HCT116 (cell line): ENCODE measurements around the gene STOX2. TPM values are rescaled to one million over a fixed set of nuclear protein-coding genes. Genes with fewer than 3 reads are reported as not detected.

Experiments
- ATAC-seq: fragments of 200-7000 bp; cut with Tn5 transposase; 2 replicates; pipeline ENCODE4 v1.9.1; 2020; ENCODE audit warnings: mild to moderate bottlenecking, moderate library complexity
- BruUV-seq: library from RNA; stranded (reverse); fragments of 400-500 nt; replicated peaks from 2 replicates; lab custom pipeline; 2021; lab: Mats Ljungman, UMichigan
- CTCF ChIA-PET: fragments of 300-600 bp; sonication (Branson Sonifier 250); formaldehyde crosslinking; loops from one replicate; lab custom pipeline; 2021; ENCODE audit warnings: antibody characterized with exemption; lab: Charles Lee
- POLR2A ChIA-PET: fragments of 300-600, 350-600 bp; sonication (Branson Sonifier 250); formaldehyde crosslinking; loops from one replicate; lab custom pipeline; 2021; ENCODE audit warnings: antibody characterized with exemption; lab: Charles Lee
- RAD21 ChIA-PET, 2 experiments: fragments of 300-600 bp; sonication (Branson Sonifier 250); formaldehyde crosslinking; loops; one replicate each; lab custom pipeline; 2023; ENCODE audit warnings: low total read pairs in 2 of 2; ENCODE audit not compliant: uncharacterized antibody in 2 of 2, unreplicated experiment in 2 of 2, low non-redundant PET in 1 of 2; lab: Charles Lee
- DNase-seq: peaks from one replicate; pipeline ENCODE4 v3.0.0-alpha.2; 2010; ENCODE audit warnings: low read depth, low spot score
- H2AFZ ChIP-seq: fragments of 200-600 bp; shearing (Covaris generic), sonication (generic); 2 replicates; pipeline ENCODE4 v1.6.1; 2017; ENCODE audit warnings: low read depth, mixed run types, mixed read lengths, antibody characterized with exemption, low read length; ENCODE audit not compliant: poor library complexity, severe bottlenecking
- H3K27ac ChIP-seq: 2 replicates; pipeline ENCODE4 v1.5.1; 2012; ENCODE audit warnings: low read depth, low read length
- H3K27me3 ChIP-seq: fragments of 200-600 bp; sonication (generic); 2 replicates; pipeline ENCODE4 v1.6.1; 2016; ENCODE audit warnings: mixed run types, low read length, mixed read lengths; ENCODE audit not compliant: insufficient read depth
- H3K36me3 ChIP-seq, 2 experiments: fragments of 200-500 bp in 1 of 2; fragments of 200-600 bp in 1 of 2; sonication (Bioruptor generic) in 1 of 2; sonication (generic) in 1 of 2; 2 replicates each; pipeline versions ENCODE4 v1.5.1 to v1.6.1; 2014 to 2016; ENCODE audit warnings: low read length in 2 of 2, inconsistent platforms in 1 of 2, mixed read lengths in 1 of 2, mixed run types in 1 of 2; ENCODE audit not compliant: insufficient read depth in 2 of 2, control insufficient read depth in 1 of 2
- H3K4me1 ChIP-seq, 2 experiments: fragments of 200-600 bp in 1 of 2; sonication (generic) in 1 of 2; 2 replicates each; pipeline versions ENCODE4 v1.5.1 to v1.6.1; 2012 to 2017; ENCODE audit warnings: low read length in 2 of 2, inconsistent platforms in 1 of 2, mild to moderate bottlenecking in 1 of 2, mixed read lengths in 1 of 2, mixed run types in 1 of 2, moderate library complexity in 1 of 2; ENCODE audit not compliant: insufficient read depth in 2 of 2, control insufficient read depth in 1 of 2
- H3K4me2 ChIP-seq: fragments of 200-600 bp; sonication (generic); 2 replicates; pipeline ENCODE4 v1.6.1; 2017; ENCODE audit warnings: mixed run types, low read length, mixed read lengths
- H3K4me3 ChIP-seq, 2 experiments: fragments of 200-600 bp in 1 of 2; sonication (generic) in 1 of 2; replicated peaks in 1 of 2; 2 replicates each; pipeline ENCODE4 v1.5.1; 2011 to 2016; ENCODE audit warnings: low read length in 2 of 2, control low read depth in 1 of 2, low read depth in 1 of 2, mild to moderate bottlenecking in 1 of 2, mixed read lengths in 1 of 2, mixed run types in 1 of 2
- H3K79me2 ChIP-seq: fragments of 200-600 bp; sonication (generic); 2 replicates; pipeline ENCODE4 v1.6.1; 2017; ENCODE audit warnings: mild to moderate bottlenecking, mixed run types, low read length, moderate library complexity, mixed read lengths; ENCODE audit not compliant: insufficient read depth
- H3K9ac ChIP-seq: fragments of 200-600 bp; sonication (generic); 2 replicates; pipeline ENCODE4 v1.6.1; 2016; ENCODE audit warnings: low read length, mixed read lengths
- H3K9me2 ChIP-seq: fragments of 200-600 bp; sonication (generic), shearing (Covaris generic); 2 replicates; pipeline ENCODE4 v1.6.1; 2017; ENCODE audit warnings: mixed run types, mild to moderate bottlenecking, moderate library complexity; ENCODE audit not compliant: insufficient read depth
- H3K9me3 ChIP-seq, 2 experiments: fragments of 200-500 bp in 1 of 2; fragments of 200-600 bp in 1 of 2; sonication (Bioruptor generic) in 1 of 2; sonication (generic) in 1 of 2; 2 replicates each; pipeline ENCODE4 v1.6.1; 2014 to 2017; ENCODE audit warnings: low read length in 2 of 2, mixed read lengths in 2 of 2, inconsistent platforms in 1 of 2, low read depth in 1 of 2, mild to moderate bottlenecking in 1 of 2, mixed run types in 1 of 2, moderate library complexity in 1 of 2; ENCODE audit not compliant: control insufficient read depth in 1 of 2, insufficient read depth in 1 of 2
- H4K20me1 ChIP-seq: fragments of 200-600 bp; sonication (generic), shearing (Covaris generic); 2 replicates; pipeline ENCODE4 v1.6.1; 2017; ENCODE audit warnings: mixed run types, mild to moderate bottlenecking, moderate library complexity; ENCODE audit not compliant: insufficient read depth
- ATF3 ChIP-seq: IDR thresholded peaks from 2 replicates; pipeline ENCODE4 v1.6.1; 2012
- CTCF ChIP-seq, 3 experiments: fragments of 200-600 bp in 1 of 3; sonication (generic) in 1 of 3; IDR thresholded peaks in 2 of 3; conservative IDR thresholded peaks in 1 of 3; 2 replicates each; pipeline ENCODE4 v1.5.1; 2012 to 2017; ENCODE audit warnings: low read depth in 2 of 3, low read length in 2 of 3, antibody characterized with exemption in 1 of 3, borderline replicate concordance in 1 of 3, control low read depth in 1 of 3, mild to moderate bottlenecking in 1 of 3, mixed read lengths in 1 of 3, mixed run types in 1 of 3, moderate library complexity in 1 of 3; ENCODE audit not compliant: insufficient read depth in 1 of 3
- EGR1 ChIP-seq: IDR thresholded peaks from 2 replicates; pipeline ENCODE4 v1.6.1; 2012; ENCODE audit warnings: low read depth
- ELF1 ChIP-seq: IDR thresholded peaks from 2 replicates; pipeline ENCODE4 v1.6.1; 2012; ENCODE audit warnings: low read depth, borderline replicate concordance
- EZH2 ChIP-seq: fragments of 200-600 bp; sonication (generic); IDR thresholded peaks from 2 replicates; pipeline ENCODE4 v1.6.1; 2017; ENCODE audit warnings: antibody characterized with exemption, mixed run types
- FOSL1 ChIP-seq: IDR thresholded peaks from 2 replicates; pipeline ENCODE4 v1.6.1; 2012; ENCODE audit warnings: low read depth
- RAD21 ChIP-seq: IDR thresholded peaks from 2 replicates; pipeline ENCODE4 v1.6.1; 2012; ENCODE audit warnings: low read depth, mild to moderate bottlenecking
- SP1 ChIP-seq: IDR thresholded peaks from 2 replicates; pipeline ENCODE4 v1.6.1; 2012; ENCODE audit warnings: low read depth
- TCF7L2 ChIP-seq: IDR thresholded peaks from 2 replicates; pipeline ENCODE4 v1.7.0; 2011; ENCODE audit warnings: borderline replicate concordance, inconsistent platforms; ENCODE audit not compliant: insufficient read depth, insufficient read length; ENCODE audit errors: extremely low read depth
- YY1 ChIP-seq: IDR thresholded peaks from 2 replicates; pipeline ENCODE4 v1.6.1; 2011; ENCODE audit warnings: low read length, low read depth, moderate library complexity, mild to moderate bottlenecking; ENCODE audit not compliant: insufficient replicate concordance; ENCODE audit errors: extremely low read depth
- ZFX ChIP-seq: fragments of 450-650 bp; IDR thresholded peaks from 2 replicates; pipeline ENCODE4 v1.6.1; 2017
- intact Hi-C: fragments of 100-400 bp; cut with micrococcal nuclease; formaldehyde crosslinking; loops from 2 replicates; pipeline ENCODE4 v1.10.0; 2022
- total RNA-seq: library from RNA; stranded (reverse); gene quantifications from one replicate; pipeline ENCODE4 v1.2.1, GENCODE V29; 2021; ENCODE audit not compliant: unreplicated experiment
- TF ChIP-seq, protein P1 (sequence below): IDR thresholded peaks from 2 replicates; pipeline ENCODE4 v1.6.1; 2012; ENCODE audit warnings: low read depth

STOX2 gene
- total RNA-seq, 1 experiment from 2014 or later, result 6.3 TPM

- ChIA-PET RAD21 (no interaction called here), CTCF (no interaction called here), POLR2A (no interaction called here)
- TF ChIP-seq TCF7L2 (no peak), CTCF (IDR thresholded peaks at IDR 0.05 in 2 of 3, conservative IDR thresholded peaks at IDR 0.05 in 1 of 3; ENCODE audit: borderline replicate concordance in 1 of 3, insufficient read depth in 1 of 3, low read depth in 2 of 3, low read length in 2 of 3) (no peak), RAD21 (no peak), SP1 (no peak), FOSL1 (no peak), YY1 (no peak), ATF3 (no peak), ZFX (no peak), ELF1 (no peak), EGR1 (no peak), EZH2 (no peak)
- TF ChIP-seq, protein P1, sequence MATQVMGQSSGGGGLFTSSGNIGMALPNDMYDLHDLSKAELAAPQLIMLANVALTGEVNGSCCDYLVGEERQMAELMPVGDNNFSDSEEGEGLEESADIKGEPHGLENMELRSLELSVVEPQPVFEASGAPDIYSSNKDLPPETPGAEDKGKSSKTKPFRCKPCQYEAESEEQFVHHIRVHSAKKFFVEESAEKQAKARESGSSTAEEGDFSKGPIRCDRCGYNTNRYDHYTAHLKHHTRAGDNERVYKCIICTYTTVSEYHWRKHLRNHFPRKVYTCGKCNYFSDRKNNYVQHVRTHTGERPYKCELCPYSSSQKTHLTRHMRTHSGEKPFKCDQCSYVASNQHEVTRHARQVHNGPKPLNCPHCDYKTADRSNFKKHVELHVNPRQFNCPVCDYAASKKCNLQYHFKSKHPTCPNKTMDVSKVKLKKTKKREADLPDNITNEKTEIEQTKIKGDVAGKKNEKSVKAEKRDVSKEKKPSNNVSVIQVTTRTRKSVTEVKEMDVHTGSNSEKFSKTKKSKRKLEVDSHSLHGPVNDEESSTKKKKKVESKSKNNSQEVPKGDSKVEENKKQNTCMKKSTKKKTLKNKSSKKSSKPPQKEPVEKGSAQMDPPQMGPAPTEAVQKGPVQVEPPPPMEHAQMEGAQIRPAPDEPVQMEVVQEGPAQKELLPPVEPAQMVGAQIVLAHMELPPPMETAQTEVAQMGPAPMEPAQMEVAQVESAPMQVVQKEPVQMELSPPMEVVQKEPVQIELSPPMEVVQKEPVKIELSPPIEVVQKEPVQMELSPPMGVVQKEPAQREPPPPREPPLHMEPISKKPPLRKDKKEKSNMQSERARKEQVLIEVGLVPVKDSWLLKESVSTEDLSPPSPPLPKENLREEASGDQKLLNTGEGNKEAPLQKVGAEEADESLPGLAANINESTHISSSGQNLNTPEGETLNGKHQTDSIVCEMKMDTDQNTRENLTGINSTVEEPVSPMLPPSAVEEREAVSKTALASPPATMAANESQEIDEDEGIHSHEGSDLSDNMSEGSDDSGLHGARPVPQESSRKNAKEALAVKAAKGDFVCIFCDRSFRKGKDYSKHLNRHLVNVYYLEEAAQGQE, result no peak
- no peak overlapping the region for H2AFZ ChIP-seq
- no peak overlapping the region for H3K4me2 ChIP-seq
- H3K4me1 ChIP-seq, result no peaks in the 10 kb centered on the region
- H3K9me2 ChIP-seq, result no peaks in the 10 kb centered on the region
- no peak overlapping the region for H3K4me3 ChIP-seq
- no peaks in the 10 kb centered on the region for H3K79me2 ChIP-seq
- no peak overlapping the region for H3K27ac ChIP-seq
- DNase-seq, result no peak
- no peaks in the 10 kb centered on the region for H3K36me3 ChIP-seq
- intact Hi-C loops, result no loop called here
- no peaks in the 10 kb centered on the region for H3K9me3 ChIP-seq
- no TSS peak for BruUV-seq
- H4K20me1 ChIP-seq, result no peaks in the 10 kb centered on the region
- H3K9ac ChIP-seq, result no peak overlapping the region
- no peaks in the 10 kb centered on the region for H3K27me3 ChIP-seq
- ATAC-seq, result no peak
Observed at GRCh38 chr4:184011826-184012380, 106.8 kb downstream of the STOX2 start.
